HepG2 (cell line): ENCODE measurements around the gene LCE2D. TPM values are rescaled to one million over a fixed set of nuclear protein-coding genes. Genes with fewer than 3 reads are reported as not detected.

Experiments used
- ATAC-seq: fragments of 200-7000 bp; cut with Tn5 transposase; 3 replicates; pipeline ENCODE4 v1.9.1; 2020; ENCODE audit warnings: mild to moderate bottlenecking, moderate library complexity
- BruUV-seq: library from RNA; stranded (reverse); fragments of 400-500 nt; replicated peaks from 2 replicates; lab custom pipeline; 2021; lab: Mats Ljungman, UMichigan
- CTCF ChIA-PET: fragments of 300-600 bp; formaldehyde crosslinking; extraction: SDS; loops from one replicate; lab custom pipeline; 2021; ENCODE audit warnings: low total read pairs, inconsistent platforms, low intra/inter-chr PET ratio; lab: Yijun Ruan, JAX
- POLR2A ChIA-PET: fragments of 350-600 bp; sonication (Branson Sonifier 250); formaldehyde crosslinking; loops from one replicate; lab custom pipeline; 2020; ENCODE audit warnings: antibody characterized with exemption, inconsistent platforms; lab: Yijun Ruan, JAX
- DNase-seq: peaks from one replicate; pipeline ENCODE4 v3.0.0-alpha.2; 2015; ENCODE audit warnings: low spot score
- FAIRE-seq: peaks from 3 replicates; lab custom pipeline; 2011; peaks lifted over from hg19 to GRCh38; lab: Jason Lieb, UNC
- H2AFZ ChIP-seq: one replicate; pipeline ENCODE4 v1.6.1; 2011; ENCODE audit warnings: low read length, inconsistent platforms
- H3K27ac ChIP-seq: fragments of 300-600 bp; 3 replicates; pipeline ENCODE4 v1.8.0; 2011; ENCODE audit warnings: mixed run types, mild to moderate bottlenecking, mixed read lengths, low read length, inconsistent platforms; ENCODE audit not compliant: insufficient read depth; ENCODE audit errors: extremely low read length
- H3K27me3 ChIP-seq, 2 experiments: fragments of 200-600 bp in 1 of 2; 2 replicates in 1 of 2; 3 replicates in 1 of 2; pipeline versions ENCODE4 v1.6.0 to v1.8.0; 2011; ENCODE audit warnings: low read length in 2 of 2, mild to moderate bottlenecking in 2 of 2, moderate library complexity in 2 of 2, inconsistent platforms in 1 of 2; ENCODE audit not compliant: insufficient read depth in 2 of 2, control insufficient read depth in 1 of 2
- H3K36me3 ChIP-seq, 2 experiments: fragments of 200-600 bp in 1 of 2; replicated peaks in 1 of 2; 2 replicates in 1 of 2; 3 replicates in 1 of 2; pipeline versions ENCODE4 v1.5.1 to v1.8.0; 2011; ENCODE audit warnings: low read length in 2 of 2, inconsistent platforms in 1 of 2; ENCODE audit not compliant: insufficient read depth in 2 of 2, control insufficient read depth in 1 of 2
- H3K4me1 ChIP-seq: 2 replicates; pipeline ENCODE4 v1.5.1; 2012; ENCODE audit warnings: low read length, inconsistent platforms; ENCODE audit not compliant: insufficient read depth
- H3K4me2 ChIP-seq: 2 replicates; pipeline ENCODE4 v1.6.0; 2011; ENCODE audit warnings: low read depth, low read length, inconsistent platforms
- H3K4me3 ChIP-seq, 3 experiments: fragments of 200-600 bp in 1 of 3; sonication (generic), shearing (Covaris generic) in 1 of 3; replicated peaks in 1 of 3; 2 replicates each; pipeline ENCODE4 v1.5.1; 2011 to 2016; ENCODE audit warnings: low read length in 3 of 3, inconsistent platforms in 2 of 3, low read depth in 2 of 3, mild to moderate bottlenecking in 2 of 3, control low read depth in 1 of 3, mixed read lengths in 1 of 3; ENCODE audit not compliant: insufficient read depth in 1 of 3
- H3K79me2 ChIP-seq: one replicate; pipeline ENCODE4 v1.6.1; 2011; ENCODE audit warnings: low read length, inconsistent platforms; ENCODE audit not compliant: insufficient read depth
- H3K9ac ChIP-seq: 2 replicates; pipeline ENCODE4 v1.6.0; 2011; ENCODE audit warnings: mild to moderate bottlenecking, low read depth, low read length, inconsistent platforms; ENCODE audit not compliant: insufficient read depth
- H3K9me3 ChIP-seq: 2 replicates; pipeline ENCODE4 v1.5.1; 2012; ENCODE audit warnings: mild to moderate bottlenecking, low read length
- H4K20me1 ChIP-seq: 2 replicates; pipeline ENCODE4 v1.6.0; 2011; ENCODE audit warnings: inconsistent platforms, mild to moderate bottlenecking, low read length, moderate library complexity; ENCODE audit not compliant: insufficient read depth
- CBX1 ChIP-seq: IDR thresholded peaks from one replicate; pipeline ENCODE4 v1.6.1; 2016; ENCODE audit warnings: antibody characterized with exemption, low read depth
- E2F5 ChIP-seq: sonication (generic); formaldehyde crosslinking; conservative IDR thresholded peaks from 2 replicates; pipeline ENCODE4 v1.4.0; 2020; ENCODE audit warnings: missing genetic modification reagents
- MAF1 ChIP-seq: sonication (generic); formaldehyde crosslinking; IDR thresholded peaks from 2 replicates; pipeline ENCODE4 v1.5.0; 2020; ENCODE audit warnings: missing genetic modification reagents, borderline replicate concordance
- MED1 ChIP-seq: sonication (generic); formaldehyde crosslinking; IDR thresholded peaks from 2 replicates; pipeline ENCODE4 v1.4.0; 2020; ENCODE audit warnings: missing genetic modification reagents
- NFKBIZ ChIP-seq: IDR thresholded peaks from 2 replicates; pipeline ENCODE4 v1.6.1; 2018; ENCODE audit warnings: missing genetic modification reagents, missing compliant biosample characterization
- TEAD3 ChIP-seq: optimal IDR thresholded peaks from 2 replicates; pipeline ENCODE3; 2016; ENCODE audit warnings: borderline replicate concordance
- ZMYM4 ChIP-seq: sonication (generic); formaldehyde crosslinking; IDR thresholded peaks from 2 replicates; pipeline ENCODE4 v1.8.1; 2023; ENCODE audit warnings: mild to moderate bottlenecking, missing genetic modification reagents
- ZNF432 ChIP-seq: sonication (generic); formaldehyde crosslinking; IDR thresholded peaks from 2 replicates; pipeline ENCODE4 v1.5.0; 2020; ENCODE audit warnings: missing genetic modification reagents, mild to moderate bottlenecking, borderline replicate concordance
- WGBS: methylation state at CpG from one replicate; pipeline ENCODE4 v1.1.6; 2017; ENCODE audit warnings: low lambda C conversion rate; 5-methylcytosine and 5-hydroxymethylcytosine counted together
- in situ Hi-C: cut with HindIII; loops from 2 replicates; pipeline ENCODE4 v1.10.0; 2017; ENCODE audit warnings: low pct_unique_long_range_greater_than_20kb; ENCODE audit not compliant: extremely low pct_ligation_motif_present
- intact Hi-C: fragments of 100-400 bp; cut with micrococcal nuclease; formaldehyde crosslinking; loops from one replicate; pipeline ENCODE4 v1.10.0; 2022; ENCODE audit not compliant: unreplicated experiment
- polyA plus RNA-seq, 8 experiments: library from polyadenylated mRNA; depleted of rRNA in 3 of 8; stranded (reverse) in 7 of 8; unstranded in 1 of 8; fragments of >200 nt; fragmentation: Illumina TruSeq in 4 of 8; extraction: Trizol in 4 of 8; gene quantifications; 2 replicates each; pipeline versions ENCODE4 v1.2.1 to v1.2.3, GENCODE V29; 2011 to 2016; ENCODE audit warnings: low read depth in 4 of 8, missing spikeins in 1 of 8, mixed read lengths in 1 of 8; ENCODE audit not compliant: insufficient read depth in 1 of 8
- total RNA-seq, 5 experiments: library from RNA; depleted of rRNA; stranded (reverse); fragments of >200 nt; fragmentation: Illumina TruSeq; extraction: Trizol; gene quantifications; 2 replicates each; pipeline ENCODE4 v1.2.3, GENCODE V29; 2016; ENCODE audit warnings: low read depth in 1 of 5
- TF ChIP-seq, protein P1 (sequence below): sonication (generic); formaldehyde crosslinking; IDR thresholded peaks from 2 replicates; pipeline ENCODE4 v1.8.0; 2022; ENCODE audit warnings: low read depth, missing genetic modification reagents

LCE2D gene
- total and polyA plus RNA-seq, 2 of the 13 experiments (the other 11 are each of a cell fraction or from before 2014, with no cell fraction given) = not detected

DNA sequence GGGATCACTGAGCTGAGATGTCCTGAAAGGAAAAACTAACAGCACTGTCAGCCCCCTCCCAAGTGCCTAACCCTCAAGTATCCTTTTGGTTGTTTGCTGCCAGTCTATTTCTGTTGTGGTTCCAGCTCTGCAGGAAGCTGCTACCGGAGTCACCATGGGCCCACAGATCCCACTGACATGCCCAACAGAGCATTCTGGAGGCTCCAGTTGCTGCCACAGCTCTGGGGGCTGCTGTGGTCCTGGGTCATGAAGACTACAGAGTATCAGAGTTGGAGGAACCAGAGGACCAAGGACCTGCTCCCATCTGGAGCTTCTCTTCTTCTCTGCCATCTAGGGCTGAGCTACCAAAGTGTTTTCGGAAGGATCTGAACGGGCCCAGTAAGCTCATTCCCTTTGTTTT is 41.2 kb upstream of the LCE2D start:
- DNase-seq = no peak
- TF ChIP-seq E2F5 (CRISPR knock-in tag) (no peak), NFKBIZ (CRISPR knock-in tag) (no peak)
- intact Hi-C loops = no loop called here
- Histone ChIP-seq H3K9me3 (no peaks in the 10 kb centered on the region), H3K4me2 (no peak overlapping the region), H4K20me1 (no peaks in the 10 kb centered on the region), H2AFZ (no peak overlapping the region), H3K36me3 (no peaks in the 10 kb centered on the region), H3K4me3 (no peak overlapping the region), H3K4me1 (no peaks in the 10 kb centered on the region), H3K27me3 (peaks cover 0 to 8% of the 10 kb centered on the region in 2 experiments; a peak in 1 of 5 replicates), H3K27ac (no peak overlapping the region), H3K9ac (no peak overlapping the region), H3K79me2 (no peaks in the 10 kb centered on the region)
- BruUV-seq = no TSS peak
- WGBS = 0% methylated on average over 3 of the region's 3 CpGs
- in situ Hi-C loops = loop anchor here (5.0 kb wide), 1 partner anchor 55 kb away; the partner anchor contains the start of gene LCE3E
- ChIA-PET POLR2A (no interaction called here), CTCF (no interaction called here)
- FAIRE-seq = no peak
- ATAC-seq = no peak

GRCh38 chr1:152622803-152623202 is 40.4 kb upstream of the LCE2D start, which contains the start of gene LCE3A:
Gene LCE3A (minus strand): TSS chr1:152623103. CDS start chr1:152623103, 0 bp downstream.
- WGBS = 36% methylated on average over 5 of the region's 10 CpGs
- ATAC-seq = peak; percentile 43

More at GRCh38 chr1:152622803-152623202, 40.4 kb upstream of the LCE2D start, which contains the start of gene LCE3A:
- POLR2A ChIA-PET = no interaction called here
- intact Hi-C loops = no loop called here
- no peaks in the 10 kb centered on the region for H3K36me3 ChIP-seq
- TF ChIP-seq, protein P1, sequence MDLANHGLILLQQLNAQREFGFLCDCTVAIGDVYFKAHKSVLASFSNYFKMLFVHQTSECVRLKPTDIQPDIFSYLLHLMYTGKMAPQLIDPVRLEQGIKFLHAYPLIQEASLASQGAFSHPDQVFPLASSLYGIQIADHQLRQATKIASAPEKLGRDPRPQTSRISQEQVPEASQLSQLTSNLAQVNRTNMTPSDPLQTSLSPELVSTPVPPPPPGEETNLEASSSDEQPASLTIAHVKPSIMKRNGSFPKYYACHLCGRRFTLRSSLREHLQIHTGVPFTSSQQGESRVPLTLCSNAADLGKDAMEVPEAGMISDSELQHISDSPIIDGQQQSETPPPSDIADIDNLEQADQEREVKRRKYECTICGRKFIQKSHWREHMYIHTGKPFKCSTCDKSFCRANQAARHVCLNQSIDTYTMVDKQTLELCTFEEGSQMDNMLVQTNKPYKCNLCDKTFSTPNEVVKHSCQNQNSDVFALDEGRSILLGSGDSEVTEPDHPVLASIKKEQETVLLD = no peak
- TF ChIP-seq TEAD3 (CRISPR knock-in tag) = no peak
- TF ChIP-seq ZNF432 (CRISPR knock-in tag) = no peak
- TF ChIP-seq CBX1 = no peak
- no peak for TF ChIP-seq ZMYM4 (CRISPR knock-in tag)
- TF ChIP-seq MAF1 (CRISPR knock-in tag) = no peak
- TF ChIP-seq MED1 (CRISPR knock-in tag) = no peak
- in situ Hi-C loops = loop anchor here (5.0 kb wide), 1 partner anchor 56 kb away; the partner anchor contains the start of gene LCE3E
- H2AFZ ChIP-seq = no peak within 1 kb of the TSS
- no TSS peak for BruUV-seq
- no peaks in the 10 kb centered on the region for H3K4me1 ChIP-seq
- H3K9me3 ChIP-seq = no peaks in the 10 kb centered on the region
- H3K27ac ChIP-seq = no peak within 1 kb of the TSS
- FAIRE-seq (no peak), DNase-seq (no peak)
- H3K4me2 ChIP-seq = no peak within 1 kb of the TSS
- no peak within 1 kb of the TSS for H3K9ac ChIP-seq
- H3K4me3 ChIP-seq = no peak within 1 kb of the TSS
- peaks cover 0 to 8% of the 10 kb centered on the region in 2 experiments; a peak in 1 of 5 replicates for H3K27me3 ChIP-seq
- no peaks in the 10 kb centered on the region for H4K20me1 ChIP-seq
- H3K79me2 ChIP-seq = no peaks in the 10 kb centered on the region
- CTCF ChIA-PET = no interaction called here
